Measurements from ENCODE around the gene TANC1. TPM values are rescaled to one million over a fixed set of nuclear protein-coding genes. Genes with fewer than 3 reads are reported as not detected.

Gene TANC1
- polyA plus RNA-seq, 1 donor from 2014 or later, result 0.37 TPM

GRCh38 chr2:159175182-159175581 lies 206.7 kb downstream of the TANC1 start:
- TF ChIP-seq POLR2AphosphoS5 (IDR thresholded peaks at IDR 0.05) (no peak), EZH2 (IDR thresholded peaks at IDR 0.05; ENCODE audit: borderline replicate concordance, insufficient read depth, low read length, poor library complexity, severe bottlenecking) (no peak), TAF1 (IDR thresholded peaks at IDR 0.05; ENCODE audit: low read depth) (no peak)
- Histone ChIP-seq H3K27ac (ENCODE audit: low read length) (no peak overlapping the region), H3K9me2 (ENCODE audit: insufficient read depth, low read length) (no peaks in the 10 kb centered on the region), H3F3A (ENCODE audit: insufficient read depth, low read length, poor library complexity, severe bottlenecking) (no peaks in the 10 kb centered on the region), H2AFZ (ENCODE audit: low read depth, low read length) (no peak overlapping the region), H3K9ac (ENCODE audit: low read length) (no peak overlapping the region), H3K79me2 (replicated peaks; ENCODE audit: insufficient read depth, low read length) (no peaks in the 10 kb centered on the region), H4K20me1 (ENCODE audit: insufficient read depth) (no peaks in the 10 kb centered on the region), H3K4me2 (ENCODE audit: low read length) (no peak overlapping the region), H3K4me3 (ENCODE audit: low read length) (no peak overlapping the region), H3K36me3 (ENCODE audit: insufficient read depth, low read length) (no peaks in the 10 kb centered on the region), H3K9me3 (ENCODE audit: low read length) (no peaks in the 10 kb centered on the region), H3K27me3 (ENCODE audit: insufficient read depth, low read depth, low read length) (no peaks in the 10 kb centered on the region)

DNA sequence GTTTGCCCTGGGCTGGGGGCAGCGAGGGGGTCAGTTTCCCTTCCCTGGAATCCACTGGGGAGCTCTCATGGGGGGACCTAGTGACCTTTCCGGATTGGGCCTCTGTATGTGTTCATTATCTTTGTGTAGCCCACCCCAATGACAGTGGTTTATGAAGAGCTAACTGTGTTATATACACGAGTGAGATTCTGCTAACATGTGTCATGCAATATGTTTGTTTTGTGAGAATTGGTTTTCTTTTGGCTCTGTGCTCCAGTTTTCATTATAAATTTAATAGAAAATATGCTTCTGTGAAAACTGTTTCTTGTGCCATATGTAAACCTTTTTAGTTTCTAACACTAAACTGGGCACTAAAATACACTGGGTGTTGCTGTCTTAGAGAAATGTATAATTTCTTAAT lies 207.5 kb downstream of the TANC1 start:
- Histone ChIP-seq H3K4me3 (ENCODE audit: low read length) (no peak overlapping the region), H4K20me1 (ENCODE audit: insufficient read depth) (no peaks in the 10 kb centered on the region), H3K27ac (ENCODE audit: low read length) (no peak overlapping the region), H3K9ac (ENCODE audit: low read length) (no peak overlapping the region), H3K27me3 (ENCODE audit: insufficient read depth, low read depth, low read length) (no peaks in the 10 kb centered on the region), H3K9me2 (ENCODE audit: insufficient read depth, low read length) (no peaks in the 10 kb centered on the region), H2AFZ (ENCODE audit: low read depth, low read length) (no peak overlapping the region), H3K9me3 (ENCODE audit: low read length) (no peaks in the 10 kb centered on the region), H3K4me2 (ENCODE audit: low read length) (no peak overlapping the region), H3F3A (ENCODE audit: insufficient read depth, low read length, poor library complexity, severe bottlenecking) (no peaks in the 10 kb centered on the region), H3K79me2 (replicated peaks; ENCODE audit: insufficient read depth, low read length) (no peaks in the 10 kb centered on the region), H3K36me3 (ENCODE audit: insufficient read depth, low read length) (no peaks in the 10 kb centered on the region)
- TF ChIP-seq POLR2AphosphoS5 (IDR thresholded peaks at IDR 0.05), result no peak
- TF ChIP-seq TAF1 (IDR thresholded peaks at IDR 0.05; ENCODE audit: low read depth), result no peak
- TF ChIP-seq RAD21 (conservative IDR thresholded peaks at IDR 0.05), result no peak
- no peak for TF ChIP-seq MXI1 (conservative IDR thresholded peaks at IDR 0.05; ENCODE audit: poor library complexity, severe bottlenecking)
- TF ChIP-seq, protein P1, sequence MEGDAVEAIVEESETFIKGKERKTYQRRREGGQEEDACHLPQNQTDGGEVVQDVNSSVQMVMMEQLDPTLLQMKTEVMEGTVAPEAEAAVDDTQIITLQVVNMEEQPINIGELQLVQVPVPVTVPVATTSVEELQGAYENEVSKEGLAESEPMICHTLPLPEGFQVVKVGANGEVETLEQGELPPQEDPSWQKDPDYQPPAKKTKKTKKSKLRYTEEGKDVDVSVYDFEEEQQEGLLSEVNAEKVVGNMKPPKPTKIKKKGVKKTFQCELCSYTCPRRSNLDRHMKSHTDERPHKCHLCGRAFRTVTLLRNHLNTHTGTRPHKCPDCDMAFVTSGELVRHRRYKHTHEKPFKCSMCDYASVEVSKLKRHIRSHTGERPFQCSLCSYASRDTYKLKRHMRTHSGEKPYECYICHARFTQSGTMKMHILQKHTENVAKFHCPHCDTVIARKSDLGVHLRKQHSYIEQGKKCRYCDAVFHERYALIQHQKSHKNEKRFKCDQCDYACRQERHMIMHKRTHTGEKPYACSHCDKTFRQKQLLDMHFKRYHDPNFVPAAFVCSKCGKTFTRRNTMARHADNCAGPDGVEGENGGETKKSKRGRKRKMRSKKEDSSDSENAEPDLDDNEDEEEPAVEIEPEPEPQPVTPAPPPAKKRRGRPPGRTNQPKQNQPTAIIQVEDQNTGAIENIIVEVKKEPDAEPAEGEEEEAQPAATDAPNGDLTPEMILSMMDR (IDR thresholded peaks at IDR 0.05; ENCODE audit: poor library complexity, severe bottlenecking), result no peak
- TF ChIP-seq SMC3 (conservative IDR thresholded peaks at IDR 0.05; ENCODE audit: poor library complexity), result no peak
- no peak for TF ChIP-seq EP300 (conservative IDR thresholded peaks at IDR 0.05; ENCODE audit: poor library complexity, severe bottlenecking)
- TF ChIP-seq, protein P2, sequence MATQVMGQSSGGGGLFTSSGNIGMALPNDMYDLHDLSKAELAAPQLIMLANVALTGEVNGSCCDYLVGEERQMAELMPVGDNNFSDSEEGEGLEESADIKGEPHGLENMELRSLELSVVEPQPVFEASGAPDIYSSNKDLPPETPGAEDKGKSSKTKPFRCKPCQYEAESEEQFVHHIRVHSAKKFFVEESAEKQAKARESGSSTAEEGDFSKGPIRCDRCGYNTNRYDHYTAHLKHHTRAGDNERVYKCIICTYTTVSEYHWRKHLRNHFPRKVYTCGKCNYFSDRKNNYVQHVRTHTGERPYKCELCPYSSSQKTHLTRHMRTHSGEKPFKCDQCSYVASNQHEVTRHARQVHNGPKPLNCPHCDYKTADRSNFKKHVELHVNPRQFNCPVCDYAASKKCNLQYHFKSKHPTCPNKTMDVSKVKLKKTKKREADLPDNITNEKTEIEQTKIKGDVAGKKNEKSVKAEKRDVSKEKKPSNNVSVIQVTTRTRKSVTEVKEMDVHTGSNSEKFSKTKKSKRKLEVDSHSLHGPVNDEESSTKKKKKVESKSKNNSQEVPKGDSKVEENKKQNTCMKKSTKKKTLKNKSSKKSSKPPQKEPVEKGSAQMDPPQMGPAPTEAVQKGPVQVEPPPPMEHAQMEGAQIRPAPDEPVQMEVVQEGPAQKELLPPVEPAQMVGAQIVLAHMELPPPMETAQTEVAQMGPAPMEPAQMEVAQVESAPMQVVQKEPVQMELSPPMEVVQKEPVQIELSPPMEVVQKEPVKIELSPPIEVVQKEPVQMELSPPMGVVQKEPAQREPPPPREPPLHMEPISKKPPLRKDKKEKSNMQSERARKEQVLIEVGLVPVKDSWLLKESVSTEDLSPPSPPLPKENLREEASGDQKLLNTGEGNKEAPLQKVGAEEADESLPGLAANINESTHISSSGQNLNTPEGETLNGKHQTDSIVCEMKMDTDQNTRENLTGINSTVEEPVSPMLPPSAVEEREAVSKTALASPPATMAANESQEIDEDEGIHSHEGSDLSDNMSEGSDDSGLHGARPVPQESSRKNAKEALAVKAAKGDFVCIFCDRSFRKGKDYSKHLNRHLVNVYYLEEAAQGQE (IDR thresholded peaks at IDR 0.05; ENCODE audit: borderline replicate concordance), result no peak
- TF ChIP-seq EZH2 (IDR thresholded peaks at IDR 0.05; ENCODE audit: borderline replicate concordance, insufficient read depth, low read length, poor library complexity, severe bottlenecking), result no peak

GRCh38 chr2:159176555-159176954 lies 208.1 kb downstream of the TANC1 start:
- Histone ChIP-seq H3K79me2 (replicated peaks; ENCODE audit: insufficient read depth, low read length) (no peaks in the 10 kb centered on the region), H4K20me1 (ENCODE audit: insufficient read depth) (no peaks in the 10 kb centered on the region), H3F3A (ENCODE audit: insufficient read depth, low read length, poor library complexity, severe bottlenecking) (no peaks in the 10 kb centered on the region), H3K9me3 (ENCODE audit: low read length) (no peaks in the 10 kb centered on the region), H3K9me2 (ENCODE audit: insufficient read depth, low read length) (no peaks in the 10 kb centered on the region), H3K9ac (ENCODE audit: low read length) (no peak overlapping the region), H3K36me3 (ENCODE audit: insufficient read depth, low read length) (no peaks in the 10 kb centered on the region), H3K4me3 (ENCODE audit: low read length) (no peak overlapping the region), H3K4me2 (ENCODE audit: low read length) (no peak overlapping the region), H2AFZ (ENCODE audit: low read depth, low read length) (no peak overlapping the region), H3K27ac (ENCODE audit: low read length) (no peak overlapping the region), H3K27me3 (ENCODE audit: insufficient read depth, low read depth, low read length) (no peaks in the 10 kb centered on the region)
- TF ChIP-seq RAD21 (conservative IDR thresholded peaks at IDR 0.05), result no peak
- TF ChIP-seq, protein P1 (IDR thresholded peaks at IDR 0.05; ENCODE audit: poor library complexity, severe bottlenecking), result no peak
- TF ChIP-seq MXI1 (conservative IDR thresholded peaks at IDR 0.05; ENCODE audit: poor library complexity, severe bottlenecking), result no peak

Data from neural cell (in vitro differentiated cells).